HepG2 (cell line): ENCODE data around the gene GPR119. TPM values are rescaled to one million over a fixed set of nuclear protein-coding genes. Genes with fewer than 3 reads are reported as not detected.

Experiments used
- ATAC-seq: fragments of 200-7000 bp; cut with Tn5 transposase; 3 replicates; pipeline ENCODE4 v1.9.1; 2020; ENCODE audit warnings: mild to moderate bottlenecking, moderate library complexity
- BruUV-seq: library from RNA; stranded (reverse); fragments of 400-500 nt; replicated peaks from 2 replicates; lab custom pipeline; 2021; lab: Mats Ljungman, UMichigan
- CTCF ChIA-PET: fragments of 300-600 bp; formaldehyde crosslinking; extraction: SDS; loops from one replicate; lab custom pipeline; 2021; ENCODE audit warnings: low total read pairs, inconsistent platforms, low intra/inter-chr PET ratio; lab: Yijun Ruan, JAX
- POLR2A ChIA-PET: fragments of 350-600 bp; sonication (Branson Sonifier 250); formaldehyde crosslinking; loops from one replicate; lab custom pipeline; 2020; ENCODE audit warnings: antibody characterized with exemption, inconsistent platforms; lab: Yijun Ruan, JAX
- DNase-seq: peaks from one replicate; pipeline ENCODE4 v3.0.0-alpha.2; 2015; ENCODE audit warnings: low spot score
- FAIRE-seq: peaks from 3 replicates; lab custom pipeline; 2011; peaks lifted over from hg19 to GRCh38; lab: Jason Lieb, UNC
- H2AFZ ChIP-seq: one replicate; pipeline ENCODE4 v1.6.1; 2011; ENCODE audit warnings: low read length, inconsistent platforms
- H3K27ac ChIP-seq: fragments of 300-600 bp; 3 replicates; pipeline ENCODE4 v1.8.0; 2011; ENCODE audit warnings: mixed run types, mild to moderate bottlenecking, mixed read lengths, low read length, inconsistent platforms; ENCODE audit not compliant: insufficient read depth; ENCODE audit errors: extremely low read length
- H3K27me3 ChIP-seq, 2 experiments: fragments of 200-600 bp in 1 of 2; 2 replicates in 1 of 2; 3 replicates in 1 of 2; pipeline versions ENCODE4 v1.6.0 to v1.8.0; 2011; ENCODE audit warnings: low read length in 2 of 2, mild to moderate bottlenecking in 2 of 2, moderate library complexity in 2 of 2, inconsistent platforms in 1 of 2; ENCODE audit not compliant: insufficient read depth in 2 of 2, control insufficient read depth in 1 of 2
- H3K36me3 ChIP-seq, 2 experiments: fragments of 200-600 bp in 1 of 2; replicated peaks in 1 of 2; 2 replicates in 1 of 2; 3 replicates in 1 of 2; pipeline versions ENCODE4 v1.5.1 to v1.8.0; 2011; ENCODE audit warnings: low read length in 2 of 2, inconsistent platforms in 1 of 2; ENCODE audit not compliant: insufficient read depth in 2 of 2, control insufficient read depth in 1 of 2
- H3K4me1 ChIP-seq: 2 replicates; pipeline ENCODE4 v1.5.1; 2012; ENCODE audit warnings: low read length, inconsistent platforms; ENCODE audit not compliant: insufficient read depth
- H3K4me2 ChIP-seq: 2 replicates; pipeline ENCODE4 v1.6.0; 2011; ENCODE audit warnings: low read depth, low read length, inconsistent platforms
- H3K4me3 ChIP-seq, 3 experiments: fragments of 200-600 bp in 1 of 3; sonication (generic), shearing (Covaris generic) in 1 of 3; replicated peaks in 1 of 3; 2 replicates each; pipeline ENCODE4 v1.5.1; 2011 to 2016; ENCODE audit warnings: low read length in 3 of 3, inconsistent platforms in 2 of 3, low read depth in 2 of 3, mild to moderate bottlenecking in 2 of 3, control low read depth in 1 of 3, mixed read lengths in 1 of 3; ENCODE audit not compliant: insufficient read depth in 1 of 3
- H3K79me2 ChIP-seq: one replicate; pipeline ENCODE4 v1.6.1; 2011; ENCODE audit warnings: low read length, inconsistent platforms; ENCODE audit not compliant: insufficient read depth
- H3K9ac ChIP-seq: 2 replicates; pipeline ENCODE4 v1.6.0; 2011; ENCODE audit warnings: mild to moderate bottlenecking, low read depth, low read length, inconsistent platforms; ENCODE audit not compliant: insufficient read depth
- H3K9me3 ChIP-seq: 2 replicates; pipeline ENCODE4 v1.5.1; 2012; ENCODE audit warnings: mild to moderate bottlenecking, low read length
- H4K20me1 ChIP-seq: 2 replicates; pipeline ENCODE4 v1.6.0; 2011; ENCODE audit warnings: inconsistent platforms, mild to moderate bottlenecking, low read length, moderate library complexity; ENCODE audit not compliant: insufficient read depth
- FOXC1 ChIP-seq: sonication (generic); formaldehyde crosslinking; IDR thresholded peaks from 2 replicates; pipeline ENCODE4 v1.8.0; 2022; ENCODE audit warnings: mild to moderate bottlenecking, missing genetic modification reagents, borderline replicate concordance
- HNRNPLL ChIP-seq: fragments of 200-400 bp; formaldehyde crosslinking; IDR thresholded peaks from 2 replicates; pipeline ENCODE4 v1.6.1; 2017; ENCODE audit warnings: mild to moderate bottlenecking, low read depth, low read length; ENCODE audit not compliant: poor library complexity, severe bottlenecking
- RORA ChIP-seq: sonication (generic); formaldehyde crosslinking; IDR thresholded peaks from 2 replicates; pipeline ENCODE4 v1.5.0; 2020; ENCODE audit warnings: mild to moderate bottlenecking, missing genetic modification reagents, moderate library complexity
- SATB2 ChIP-seq: sonication (generic); formaldehyde crosslinking; IDR thresholded peaks from 2 replicates; pipeline ENCODE4 v1.5.0; 2020; ENCODE audit warnings: missing genetic modification reagents
- ZIK1 ChIP-seq: sonication (generic); formaldehyde crosslinking; IDR thresholded peaks from 2 replicates; pipeline ENCODE4 v1.5.0; 2020; ENCODE audit warnings: mild to moderate bottlenecking, low read depth, missing genetic modification reagents, borderline replicate concordance
- ZNF34 ChIP-seq: sonication (generic); formaldehyde crosslinking; IDR thresholded peaks from 2 replicates; pipeline ENCODE4 v1.4.0; 2020; ENCODE audit warnings: mild to moderate bottlenecking, missing genetic modification reagents, borderline replicate concordance
- ZNF343 ChIP-seq: sonication (generic); formaldehyde crosslinking; IDR thresholded peaks from 2 replicates; pipeline ENCODE4 v1.4.0; 2020; ENCODE audit warnings: mild to moderate bottlenecking, missing genetic modification reagents
- ZNF44 ChIP-seq: sonication (generic); formaldehyde crosslinking; IDR thresholded peaks from 2 replicates; pipeline ENCODE4 v1.5.1; 2020; ENCODE audit warnings: mild to moderate bottlenecking, missing genetic modification reagents
- ZZZ3 ChIP-seq: sonication (generic); formaldehyde crosslinking; IDR thresholded peaks from 2 replicates; pipeline ENCODE4 v1.4.0; 2020; ENCODE audit warnings: missing genetic modification reagents, mild to moderate bottlenecking, borderline replicate concordance
- WGBS: methylation state at CpG from one replicate; pipeline ENCODE4 v1.1.6; 2017; ENCODE audit warnings: low lambda C conversion rate; 5-methylcytosine and 5-hydroxymethylcytosine counted together
- in situ Hi-C: cut with HindIII; loops from 2 replicates; pipeline ENCODE4 v1.10.0; 2017; ENCODE audit warnings: low pct_unique_long_range_greater_than_20kb; ENCODE audit not compliant: extremely low pct_ligation_motif_present
- intact Hi-C: fragments of 100-400 bp; cut with micrococcal nuclease; formaldehyde crosslinking; loops from one replicate; pipeline ENCODE4 v1.10.0; 2022; ENCODE audit not compliant: unreplicated experiment
- polyA plus RNA-seq, 8 experiments: library from polyadenylated mRNA; depleted of rRNA in 3 of 8; stranded (reverse) in 7 of 8; unstranded in 1 of 8; fragments of >200 nt; fragmentation: Illumina TruSeq in 4 of 8; extraction: Trizol in 4 of 8; gene quantifications; 2 replicates each; pipeline versions ENCODE4 v1.2.1 to v1.2.3, GENCODE V29; 2011 to 2016; ENCODE audit warnings: low read depth in 4 of 8, missing spikeins in 1 of 8, mixed read lengths in 1 of 8; ENCODE audit not compliant: insufficient read depth in 1 of 8
- total RNA-seq, 5 experiments: library from RNA; depleted of rRNA; stranded (reverse); fragments of >200 nt; fragmentation: Illumina TruSeq; extraction: Trizol; gene quantifications; 2 replicates each; pipeline ENCODE4 v1.2.3, GENCODE V29; 2016; ENCODE audit warnings: low read depth in 1 of 5
- TF ChIP-seq, protein P1 (sequence below), 2 experiments: sonication (generic) in 1 of 2; formaldehyde crosslinking in 1 of 2; IDR thresholded peaks; 2 replicates each; pipeline versions ENCODE4 v1.6.1 to v1.9.0; 2014 to 2022; ENCODE audit warnings: antibody characterized with exemption in 1 of 2, borderline replicate concordance in 1 of 2, inconsistent platforms in 1 of 2, low read depth in 1 of 2, missing genetic modification reagents in 1 of 2
- TF ChIP-seq, protein P2 (sequence below), 2 experiments: sonication (generic) in 1 of 2; formaldehyde crosslinking in 1 of 2; IDR thresholded peaks; 2 replicates each; pipeline versions ENCODE4 v1.4.0 to v1.6.1; 2016 to 2020; ENCODE audit warnings: borderline replicate concordance in 1 of 2, low read depth in 1 of 2, mild to moderate bottlenecking in 1 of 2, missing genetic modification reagents in 1 of 2

Gene GPR119
- total and polyA plus RNA-seq, 2 of the 13 experiments (the other 11 are each of a cell fraction or from before 2014, with no cell fraction given) = 2.6 to 5.5 TPM

DNA sequence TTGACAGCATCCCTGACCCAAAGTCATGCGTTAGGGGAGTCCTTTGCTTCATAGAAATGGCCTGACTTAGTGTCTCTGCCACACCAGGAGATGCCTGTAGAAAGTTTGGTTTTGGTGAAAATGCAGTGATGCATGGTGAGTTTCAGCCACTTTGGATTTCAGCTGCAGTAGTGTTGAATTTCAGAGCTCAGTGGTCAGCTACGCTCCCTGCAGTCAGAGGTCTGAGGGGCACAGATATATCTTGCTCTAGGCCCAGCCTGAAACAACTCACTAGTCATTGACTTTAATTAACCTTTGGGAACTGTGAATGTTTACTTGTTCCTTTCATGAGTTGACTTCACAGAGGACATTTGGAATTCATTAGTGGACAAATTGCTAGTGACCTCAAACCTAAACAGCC is 33.8 kb upstream of the GPR119 start (continued):
- no peak for TF ChIP-seq ZIK1 (CRISPR knock-in tag)

DNA sequence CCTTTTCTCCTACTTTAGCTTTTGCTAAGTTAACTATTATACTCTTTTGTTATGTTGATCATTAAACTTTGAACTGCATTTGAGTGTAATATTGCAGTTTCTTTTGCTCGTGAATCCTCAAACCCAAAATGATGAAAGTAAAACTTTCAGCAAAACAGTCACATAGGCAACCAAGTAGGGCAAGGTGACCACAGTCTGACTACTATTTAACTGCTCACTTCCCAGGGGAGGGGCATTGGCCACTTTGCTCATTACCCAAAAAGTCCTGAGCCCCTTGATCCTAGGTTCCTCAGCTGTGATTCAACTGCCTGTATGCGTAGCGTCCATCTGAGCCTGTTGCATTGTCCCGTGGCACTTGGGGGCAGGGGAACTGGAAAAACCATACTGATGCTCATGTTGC is 33.3 kb upstream of the GPR119 start:
- H3K36me3 ChIP-seq = no peaks in the 10 kb centered on the region
- no peaks in the 10 kb centered on the region for H3K27me3 ChIP-seq
- H3K27ac ChIP-seq = no peak overlapping the region
- ChIA-PET CTCF (no interaction called here), POLR2A (interaction anchor here (0.6 kb wide), 1 partner anchor 258 kb away, joined by 3 read pairs; no protein-coding TSS in a partner anchor)
- no peak for FAIRE-seq
- in situ Hi-C loops (no loop called here), intact Hi-C loops (no loop called here)
- no peak overlapping the region for H2AFZ ChIP-seq
- H3K79me2 ChIP-seq = no peaks in the 10 kb centered on the region
- no peaks in the 10 kb centered on the region for H3K9me3 ChIP-seq
- no peak overlapping the region for H3K4me3 ChIP-seq
- H4K20me1 ChIP-seq = no peaks in the 10 kb centered on the region
- WGBS = 64% methylated on average over 4 of the region's 4 CpGs
- H3K4me1 ChIP-seq = no peaks in the 10 kb centered on the region
- TF ChIP-seq FOXC1 (CRISPR knock-in tag) (no peak), ZNF34 (no peak), SATB2 (no peak), ZZZ3 (CRISPR knock-in tag) (no peak), RORA (CRISPR knock-in tag) (no peak), HNRNPLL (no peak), ZNF343 (no peak), ZNF44 (CRISPR knock-in tag) (no peak)
- TF ChIP-seq, protein P1, sequence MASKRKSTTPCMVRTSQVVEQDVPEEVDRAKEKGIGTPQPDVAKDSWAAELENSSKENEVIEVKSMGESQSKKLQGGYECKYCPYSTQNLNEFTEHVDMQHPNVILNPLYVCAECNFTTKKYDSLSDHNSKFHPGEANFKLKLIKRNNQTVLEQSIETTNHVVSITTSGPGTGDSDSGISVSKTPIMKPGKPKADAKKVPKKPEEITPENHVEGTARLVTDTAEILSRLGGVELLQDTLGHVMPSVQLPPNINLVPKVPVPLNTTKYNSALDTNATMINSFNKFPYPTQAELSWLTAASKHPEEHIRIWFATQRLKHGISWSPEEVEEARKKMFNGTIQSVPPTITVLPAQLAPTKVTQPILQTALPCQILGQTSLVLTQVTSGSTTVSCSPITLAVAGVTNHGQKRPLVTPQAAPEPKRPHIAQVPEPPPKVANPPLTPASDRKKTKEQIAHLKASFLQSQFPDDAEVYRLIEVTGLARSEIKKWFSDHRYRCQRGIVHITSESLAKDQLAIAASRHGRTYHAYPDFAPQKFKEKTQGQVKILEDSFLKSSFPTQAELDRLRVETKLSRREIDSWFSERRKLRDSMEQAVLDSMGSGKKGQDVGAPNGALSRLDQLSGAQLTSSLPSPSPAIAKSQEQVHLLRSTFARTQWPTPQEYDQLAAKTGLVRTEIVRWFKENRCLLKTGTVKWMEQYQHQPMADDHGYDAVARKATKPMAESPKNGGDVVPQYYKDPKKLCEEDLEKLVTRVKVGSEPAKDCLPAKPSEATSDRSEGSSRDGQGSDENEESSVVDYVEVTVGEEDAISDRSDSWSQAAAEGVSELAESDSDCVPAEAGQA (IDR thresholded peaks at IDR 0.05; ENCODE audit: low read depth) = no peak
- TF ChIP-seq, protein P1 (CRISPR knock-in tag; IDR thresholded peaks at IDR 0.05; ENCODE audit: borderline replicate concordance) = no peak
- TF ChIP-seq, protein P2, sequence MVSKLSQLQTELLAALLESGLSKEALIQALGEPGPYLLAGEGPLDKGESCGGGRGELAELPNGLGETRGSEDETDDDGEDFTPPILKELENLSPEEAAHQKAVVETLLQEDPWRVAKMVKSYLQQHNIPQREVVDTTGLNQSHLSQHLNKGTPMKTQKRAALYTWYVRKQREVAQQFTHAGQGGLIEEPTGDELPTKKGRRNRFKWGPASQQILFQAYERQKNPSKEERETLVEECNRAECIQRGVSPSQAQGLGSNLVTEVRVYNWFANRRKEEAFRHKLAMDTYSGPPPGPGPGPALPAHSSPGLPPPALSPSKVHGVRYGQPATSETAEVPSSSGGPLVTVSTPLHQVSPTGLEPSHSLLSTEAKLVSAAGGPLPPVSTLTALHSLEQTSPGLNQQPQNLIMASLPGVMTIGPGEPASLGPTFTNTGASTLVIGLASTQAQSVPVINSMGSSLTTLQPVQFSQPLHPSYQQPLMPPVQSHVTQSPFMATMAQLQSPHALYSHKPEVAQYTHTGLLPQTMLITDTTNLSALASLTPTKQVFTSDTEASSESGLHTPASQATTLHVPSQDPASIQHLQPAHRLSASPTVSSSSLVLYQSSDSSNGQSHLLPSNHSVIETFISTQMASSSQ (IDR thresholded peaks at IDR 0.05; ENCODE audit: low read depth) = no peak
- TF ChIP-seq, protein P2 (CRISPR knock-in tag; IDR thresholded peaks at IDR 0.05; ENCODE audit: borderline replicate concordance) = no peak
- no TSS peak for BruUV-seq
- ATAC-seq = no peak
- no peak overlapping the region for H3K4me2 ChIP-seq
- H3K9ac ChIP-seq = no peak overlapping the region
- DNase-seq = no peak
